Activated CD8-positive, alpha-beta memory T cell treated with anti-CD3 and anti-CD28 coated beads for 4 hours (primary cell): ENCODE results near the gene SHROOM3.

Experiments
- DNase-seq, 2 donors: peaks; one replicate each; pipeline ENCODE4 v3.0.0-alpha.2; 2020; ENCODE audit warnings: low read depth in 2 of 2

The SHROOM3 gene

GRCh38 chr4:76540486-76540885, 105.5 kb downstream of the SHROOM3 start:
- DNase-seq = no peak

GRCh38 chr4:76543378-76543777, 108.3 kb downstream of the SHROOM3 start:
- no peak for DNase-seq

DNA sequence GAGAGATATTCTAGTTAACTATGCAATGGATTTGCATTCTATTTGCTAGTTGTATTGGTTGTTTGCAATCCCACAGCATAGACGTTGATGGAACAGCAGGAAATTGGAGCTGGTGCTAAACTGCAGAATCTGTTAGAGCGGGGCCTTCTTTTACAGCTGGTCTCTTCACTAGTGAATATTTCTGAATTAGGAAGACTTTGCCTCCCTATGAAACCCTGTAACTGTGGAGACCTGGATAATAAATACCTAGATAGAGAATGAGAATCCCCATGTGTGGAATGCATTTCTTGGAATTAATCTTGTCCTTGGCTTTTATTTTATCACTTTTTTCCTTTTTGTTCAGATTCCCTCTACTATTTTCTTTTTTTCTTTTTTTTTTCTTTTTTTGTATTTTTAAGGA, 109.7 kb downstream of the SHROOM3 start:
- DNase-seq = no peak

GRCh38 chr4:76545226-76545884, 110.3 kb downstream of the SHROOM3 start:
- DNase-seq = no peak

DNA sequence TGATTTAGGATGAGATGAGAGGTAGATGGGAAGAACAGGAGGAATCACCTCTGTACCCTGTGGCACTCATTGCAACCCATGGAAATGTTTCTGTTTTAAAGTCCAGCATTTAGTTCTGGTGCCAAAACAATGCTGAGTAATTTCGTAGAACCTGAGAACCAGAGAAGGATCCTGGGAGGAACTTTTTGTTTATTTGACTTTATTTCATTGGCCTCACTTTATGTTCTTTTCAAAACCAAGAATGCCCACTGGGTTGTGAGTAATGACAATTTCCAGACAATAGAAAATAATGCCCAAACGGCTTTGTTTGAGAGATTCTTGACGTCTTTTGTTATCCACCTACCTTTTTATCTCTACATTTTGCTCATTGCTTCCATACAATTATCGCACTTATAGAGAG, 111.3 kb downstream of the SHROOM3 start:
- no peak for DNase-seq

DNA sequence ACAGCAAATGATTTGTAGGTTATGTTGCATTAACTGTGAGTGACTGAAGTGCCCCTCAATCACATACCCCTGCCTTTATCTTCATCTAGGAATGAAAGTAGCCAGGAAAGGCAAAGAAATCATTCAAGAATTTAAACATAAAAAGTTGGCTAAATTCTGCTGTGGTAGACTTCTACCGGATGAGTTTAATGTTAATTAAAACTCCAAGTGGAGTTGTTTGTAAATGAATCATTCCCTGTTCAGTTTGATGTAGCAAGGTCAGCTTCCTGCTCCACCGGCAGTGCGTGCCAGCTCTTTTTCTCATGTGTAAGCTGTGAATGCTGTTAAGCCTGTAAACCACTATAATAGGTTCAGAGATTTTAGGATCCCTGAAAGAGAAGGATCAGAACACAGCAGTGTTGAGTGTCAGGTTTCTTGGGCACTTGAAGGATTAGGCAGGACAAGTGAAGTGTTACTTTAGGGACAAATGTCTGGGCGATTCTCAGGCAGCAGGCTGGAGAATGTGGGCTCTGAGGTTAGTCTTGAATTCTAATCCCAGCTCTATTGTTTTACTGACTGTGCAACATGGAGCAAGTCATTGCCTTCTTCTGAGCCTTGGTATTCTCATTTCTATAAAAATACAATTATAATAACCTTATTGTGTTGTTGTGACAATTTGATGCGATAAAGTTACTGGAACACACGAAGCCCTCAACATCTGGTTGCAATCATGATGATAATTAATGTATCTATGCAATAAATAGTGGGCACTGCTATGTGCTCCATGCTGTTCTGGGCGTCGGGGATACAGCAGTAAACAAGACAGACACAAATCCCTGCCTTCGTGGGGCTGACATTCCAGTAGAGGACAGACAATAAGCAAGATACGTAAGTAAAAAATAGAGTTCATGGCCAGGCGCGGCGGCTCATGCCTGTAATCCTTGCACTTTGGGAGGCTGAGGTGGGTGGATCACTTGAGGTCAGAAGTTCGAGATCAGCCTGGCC, 112.0 kb downstream of the SHROOM3 start:
- no peak for DNase-seq

DNA sequence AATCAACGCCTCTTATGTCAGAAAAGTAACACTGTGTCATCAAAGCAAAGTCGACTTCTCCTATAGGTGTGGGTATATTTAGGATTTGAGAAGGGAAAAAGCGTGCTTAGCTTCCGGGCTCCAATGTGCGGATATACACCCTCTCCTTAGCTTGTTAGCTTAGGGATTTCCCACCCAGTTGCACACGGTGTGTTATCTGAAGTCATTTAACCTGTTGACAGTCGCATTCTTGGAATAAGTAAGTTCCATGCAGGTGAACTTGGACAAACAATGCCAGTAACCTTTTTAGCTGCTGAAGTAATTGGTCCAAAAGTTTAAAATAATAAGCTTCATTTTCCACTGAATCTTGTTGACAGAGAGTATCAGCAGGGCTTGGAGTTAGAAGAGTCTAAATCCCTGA, 113.7 kb downstream of the SHROOM3 start:
- DNase-seq = no peak

- DNase-seq = no peak
These were observed 114.7 kb downstream of the SHROOM3 start for GRCh38 chr4:76549765-76550164.

DNA sequence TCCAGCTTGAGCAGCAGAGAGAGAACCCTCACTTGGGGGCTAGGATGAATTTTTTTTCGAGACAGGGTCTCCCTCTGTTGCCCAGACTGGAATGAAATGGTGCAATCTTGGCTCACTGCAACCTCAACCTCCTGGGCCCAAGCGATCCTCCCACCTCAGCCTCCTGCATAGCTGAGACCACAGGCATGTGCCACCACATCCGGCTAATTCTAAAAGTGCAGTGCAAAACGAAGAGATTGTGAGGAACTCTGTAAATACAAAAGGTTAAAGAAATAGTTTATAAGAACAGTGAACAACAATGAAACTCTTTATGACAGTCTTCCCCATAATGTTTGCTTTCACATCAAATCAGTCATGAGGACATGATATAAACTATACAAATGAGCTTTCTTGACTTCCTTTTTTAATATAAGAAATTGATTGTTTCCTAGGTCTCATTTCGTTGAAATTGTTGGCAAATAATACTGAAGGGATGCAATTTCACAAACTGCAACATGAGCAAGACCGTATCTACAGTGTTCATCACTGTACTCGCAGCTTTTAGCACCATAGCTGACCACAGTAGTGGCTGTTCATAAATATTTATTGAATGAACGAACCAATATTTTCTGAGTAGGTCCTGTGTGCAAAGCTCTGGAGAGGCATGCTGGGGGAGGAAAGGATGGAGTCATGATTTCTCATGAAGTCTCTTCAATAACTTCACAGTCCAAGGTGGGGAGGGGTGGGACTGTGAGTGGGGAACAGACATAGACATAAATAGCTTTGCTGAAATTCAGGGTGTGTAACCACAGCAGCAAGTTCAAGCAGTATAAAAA, 116.1 kb downstream of the SHROOM3 start:
- no peak for DNase-seq

GRCh38 chr4:76554630-76555029, 119.6 kb downstream of the SHROOM3 start:
- no peak for DNase-seq

- DNase-seq = no peak
These were observed 121.4 kb downstream of the SHROOM3 start for GRCh38 chr4:76556452-76556851.

- DNase-seq = no peak
These were observed 123.6 kb downstream of the SHROOM3 start for GRCh38 chr4:76558396-76559235.

- no peak for DNase-seq
These were observed 124.4 kb downstream of the SHROOM3 start for GRCh38 chr4:76559236-76560071.

- DNase-seq = no peak
These were observed 127.1 kb downstream of the SHROOM3 start for GRCh38 chr4:76562161-76562560.

- no peak for DNase-seq
These were observed 127.9 kb downstream of the SHROOM3 start for GRCh38 chr4:76562836-76563453.

- DNase-seq = no peak
These were observed 128.6 kb downstream of the SHROOM3 start for GRCh38 chr4:76563454-76564122.

DNA sequence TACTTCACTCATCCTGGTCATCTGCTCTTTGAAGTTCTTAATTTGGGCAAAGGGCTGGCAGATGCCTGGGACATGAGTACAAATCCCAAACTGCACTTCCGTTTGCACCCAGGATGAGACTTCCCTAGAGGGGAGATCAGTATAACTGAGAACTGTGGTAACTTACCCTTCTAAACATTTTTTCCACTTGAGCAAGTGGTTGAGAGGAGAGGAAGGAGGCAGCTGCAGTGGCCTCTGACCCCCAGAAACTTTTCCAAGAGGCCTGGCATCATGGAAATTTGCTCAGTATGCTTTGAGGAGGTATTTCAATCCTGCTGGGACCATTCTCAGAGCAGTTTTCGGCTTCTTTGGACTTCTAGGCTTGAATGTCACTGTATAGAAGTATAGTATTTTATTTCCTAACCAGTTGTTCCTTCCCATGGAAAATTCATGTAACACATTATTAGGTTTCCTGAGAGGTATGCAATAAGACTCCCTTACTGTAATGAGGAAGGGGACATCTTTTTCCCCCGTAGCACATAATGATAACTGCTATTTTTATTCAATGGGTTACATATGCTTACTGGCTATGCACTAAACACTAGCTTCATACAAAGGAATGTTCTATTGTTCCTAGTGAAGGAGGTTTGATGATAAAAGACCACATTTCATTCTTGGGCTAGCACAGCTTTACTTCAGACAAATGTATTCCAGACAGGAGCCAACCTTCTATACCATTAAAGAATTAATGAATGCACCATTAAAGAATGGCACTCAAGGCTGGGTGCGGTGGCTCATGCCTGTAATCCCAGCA, 129.3 kb downstream of the SHROOM3 start:
- DNase-seq = no peak

- no peak for DNase-seq
These were observed 133.2 kb downstream of the SHROOM3 start for GRCh38 chr4:76568262-76568661.
